NCI-H510A (cell line): Measurements from ENCODE around the gene TAX1BP1.
A peak's percentile ranks its signal among the peaks of the same experiment; 100 is the strongest.

Experiments
- DNase-seq: peaks from one replicate; lab custom pipeline; 2025; lab: John Stamatoyannopoulos, UW

TAX1BP1 gene

GRCh38 chr7:27739909-27740448 is at the start of gene TAX1BP1:
Gene TAX1BP1, plus strand, starts transcription at chr7:27740162. Its CDS starts 8,363 bp downstream, at chr7:27748525.
- DNase-seq = peak; percentile 89

DNA sequence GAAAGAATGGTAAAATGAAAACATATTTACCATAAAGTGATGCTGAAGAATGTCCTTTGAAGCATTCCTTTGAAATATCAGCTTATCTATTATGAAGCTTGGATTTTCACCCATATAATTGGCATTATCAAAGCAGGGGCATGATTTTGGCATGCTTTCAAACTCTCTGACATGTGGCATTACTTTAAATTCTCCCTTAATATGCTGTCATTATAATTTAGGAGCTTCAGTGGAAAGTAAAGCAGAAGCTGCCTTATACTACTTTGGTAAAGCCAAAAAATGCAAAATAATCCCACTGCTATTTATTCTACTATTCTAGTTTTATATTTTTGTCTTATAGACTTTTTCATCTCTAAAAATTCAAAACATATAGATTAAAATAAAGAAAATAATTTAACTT is 49.3 kb upstream of the TAX1BP1 start:
- no peak for DNase-seq

- no peak for DNase-seq
Observed at GRCh38 chr7:27693794-27694193, 46.2 kb upstream of the TAX1BP1 start.

DNA sequence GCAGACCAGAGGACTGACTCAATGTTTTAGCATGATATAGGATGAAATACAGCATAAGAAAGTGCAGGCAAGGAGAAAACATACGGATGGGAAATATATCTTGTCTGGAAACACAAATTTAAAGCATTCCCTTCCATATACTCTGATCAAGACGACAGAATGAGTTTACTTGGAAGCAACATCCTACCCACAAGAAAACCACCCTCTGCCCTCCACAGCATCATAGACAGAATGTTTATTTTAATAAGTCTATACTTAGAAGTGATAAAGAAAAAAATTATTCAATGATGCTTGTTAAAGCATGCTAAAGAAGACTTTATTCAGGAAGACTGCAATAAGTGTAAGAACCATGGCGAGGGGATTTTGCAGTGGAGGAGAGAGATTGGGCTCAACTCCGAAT is 44.9 kb upstream of the TAX1BP1 start:
- DNase-seq = no peak

DNA sequence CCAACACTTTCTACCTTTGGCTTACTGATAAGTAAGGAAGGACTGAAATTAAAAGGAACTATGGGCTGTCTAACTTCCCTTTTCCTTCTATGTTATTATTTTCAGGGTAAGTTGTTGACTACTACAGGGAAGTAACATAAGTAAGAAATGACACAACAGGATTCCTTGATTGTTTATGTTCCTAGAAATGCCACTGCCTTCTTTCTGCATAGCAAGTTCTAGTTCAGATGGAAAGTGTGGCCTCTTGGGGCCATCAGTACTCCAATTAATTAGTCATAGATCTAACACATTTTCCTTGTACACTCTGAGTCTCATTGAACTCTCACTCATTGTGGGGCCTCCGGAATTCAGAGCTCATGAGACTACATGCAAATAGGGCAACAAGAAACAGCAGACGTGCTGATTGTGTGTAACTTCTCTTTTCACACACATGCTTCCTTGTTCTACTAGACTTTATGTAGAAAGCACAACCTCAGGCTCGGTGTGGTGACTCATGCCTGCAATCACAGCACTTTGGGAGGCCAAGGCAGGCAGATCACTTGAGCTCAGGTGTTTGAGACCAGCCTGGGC is 42.0 kb upstream of the TAX1BP1 start:
- no peak for DNase-seq

DNA sequence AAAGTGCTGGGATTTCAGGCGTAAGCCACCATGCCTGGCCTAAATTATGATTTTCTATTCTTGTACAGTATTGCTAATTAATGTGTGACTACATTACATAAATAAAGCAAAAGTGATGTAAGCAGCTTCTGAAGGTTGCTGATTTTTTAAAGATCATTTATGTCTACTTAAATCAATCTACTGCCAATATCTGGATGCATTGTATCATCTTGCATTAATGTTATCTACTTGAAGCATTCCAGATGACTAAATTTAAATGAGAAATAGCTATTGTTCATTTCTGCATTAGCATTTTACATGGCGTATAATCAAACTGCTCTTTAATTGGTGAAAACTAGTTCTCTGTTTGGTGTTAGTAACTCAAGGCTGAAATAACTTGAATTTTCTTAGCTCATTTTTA is 40.2 kb upstream of the TAX1BP1 start:
- DNase-seq = no peak

DNA sequence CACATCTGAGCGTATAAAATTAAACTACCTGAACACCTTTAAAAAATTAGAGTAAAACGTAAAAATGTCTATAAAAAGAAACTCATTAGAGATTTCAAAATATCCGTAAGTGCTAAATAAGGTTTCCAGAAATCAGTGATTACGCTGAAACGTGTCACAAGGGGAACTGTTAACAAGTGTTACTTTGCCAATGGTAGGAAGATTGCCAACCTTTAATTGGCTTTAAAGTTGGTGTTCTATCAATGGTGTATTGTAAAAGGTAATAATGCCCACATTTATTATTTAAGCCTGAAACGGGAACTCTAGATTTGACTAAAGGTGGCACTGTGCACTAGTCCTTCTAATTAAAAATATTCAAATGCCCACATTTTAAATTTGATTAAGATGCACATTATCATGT is 39.5 kb upstream of the TAX1BP1 start:
- no peak for DNase-seq

- DNase-seq = no peak
Observed at GRCh38 chr7:27703181-27703580, 36.8 kb upstream of the TAX1BP1 start.

DNA sequence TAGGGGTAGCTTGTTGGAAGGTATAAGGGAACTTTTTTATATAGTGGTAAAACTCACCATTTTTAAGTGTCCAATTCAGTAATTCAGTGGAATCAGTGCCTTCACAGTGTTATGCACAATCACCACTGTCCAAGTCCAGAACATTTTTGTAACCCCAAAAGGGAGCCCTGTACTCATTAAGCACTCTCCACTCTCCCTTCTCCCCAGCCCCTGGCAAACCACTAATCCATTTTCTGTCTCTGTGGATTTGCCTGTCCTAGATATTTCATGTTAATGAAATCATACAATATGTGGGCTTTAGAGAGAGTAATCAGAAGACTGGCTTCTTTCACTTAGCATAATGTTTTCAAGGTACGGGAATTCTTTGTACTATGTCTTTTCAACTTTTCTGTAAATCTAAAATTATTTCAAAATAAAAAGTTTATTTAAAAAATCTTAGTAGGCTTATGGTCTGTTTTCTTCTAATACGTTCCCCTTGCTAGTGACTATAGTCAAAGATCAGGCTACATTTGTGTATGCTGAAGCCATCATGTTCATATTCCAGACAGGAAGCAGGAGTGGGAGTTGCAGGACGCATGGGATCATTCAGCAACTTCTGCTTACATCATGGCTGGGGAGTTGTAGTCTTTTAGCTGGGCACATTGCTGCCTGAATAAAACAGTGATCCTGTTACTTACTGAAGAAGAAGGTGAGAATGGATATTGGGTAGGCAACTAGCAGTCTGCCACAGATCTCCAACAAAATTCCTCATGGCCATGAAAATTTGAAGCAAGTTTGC is 35.4 kb upstream of the TAX1BP1 start:
- DNase-seq = no peak

GRCh38 chr7:27705200-27705594 is 34.8 kb upstream of the TAX1BP1 start:
- DNase-seq = no peak

GRCh38 chr7:27708485-27708884 is 31.5 kb upstream of the TAX1BP1 start:
- DNase-seq = no peak

GRCh38 chr7:27709137-27710075 is 30.6 kb upstream of the TAX1BP1 start:
- DNase-seq = no peak

DNA sequence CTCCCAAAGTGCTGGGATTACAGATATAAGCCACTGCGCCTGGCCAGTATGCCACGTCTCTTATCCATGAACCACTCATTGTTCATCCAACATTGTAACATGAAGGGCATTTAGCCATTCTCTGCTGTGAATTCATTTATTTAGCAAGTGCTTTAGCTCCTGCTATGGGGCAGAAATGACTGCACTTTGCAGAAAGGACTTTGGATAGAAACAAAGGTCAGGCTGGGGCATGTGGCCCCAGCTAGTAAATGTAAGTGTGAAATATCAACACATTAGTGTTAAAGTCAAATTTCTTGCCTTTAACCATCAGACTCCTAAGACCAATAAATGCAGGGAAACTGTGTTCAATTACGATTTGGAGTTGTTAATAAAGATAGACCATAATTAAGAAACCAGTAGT is 27.7 kb upstream of the TAX1BP1 start:
- no peak for DNase-seq

DNA sequence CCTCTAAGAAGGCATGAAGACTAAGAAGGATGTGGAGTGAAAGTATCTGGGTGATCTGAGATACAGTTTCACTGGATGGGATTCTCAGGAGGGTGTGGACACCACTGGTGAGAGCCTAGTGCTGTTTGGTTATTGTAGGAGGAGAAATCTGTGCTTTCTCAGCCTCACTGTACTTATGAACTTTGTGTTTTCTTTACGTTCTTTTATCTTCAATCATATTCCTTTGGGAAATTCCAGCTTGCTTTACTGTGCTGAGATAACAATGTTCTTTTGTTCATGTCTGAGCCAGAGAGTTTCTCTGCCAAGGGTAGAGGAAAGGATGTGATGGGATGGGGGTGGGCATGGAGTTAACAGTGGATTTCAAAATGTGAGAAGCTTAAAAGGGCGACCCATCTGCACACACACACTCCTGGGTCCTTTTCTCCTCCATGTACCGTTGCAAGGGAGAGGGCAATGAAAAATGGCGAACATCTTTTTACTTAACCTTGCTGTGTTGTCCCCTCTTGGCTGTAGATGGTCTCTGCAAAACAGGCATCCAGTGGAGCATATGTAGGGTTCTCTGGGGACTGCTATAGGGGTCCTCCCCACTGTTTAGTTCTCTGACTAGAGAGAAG is 25.0 kb upstream of the TAX1BP1 start:
- DNase-seq = no peak

DNA sequence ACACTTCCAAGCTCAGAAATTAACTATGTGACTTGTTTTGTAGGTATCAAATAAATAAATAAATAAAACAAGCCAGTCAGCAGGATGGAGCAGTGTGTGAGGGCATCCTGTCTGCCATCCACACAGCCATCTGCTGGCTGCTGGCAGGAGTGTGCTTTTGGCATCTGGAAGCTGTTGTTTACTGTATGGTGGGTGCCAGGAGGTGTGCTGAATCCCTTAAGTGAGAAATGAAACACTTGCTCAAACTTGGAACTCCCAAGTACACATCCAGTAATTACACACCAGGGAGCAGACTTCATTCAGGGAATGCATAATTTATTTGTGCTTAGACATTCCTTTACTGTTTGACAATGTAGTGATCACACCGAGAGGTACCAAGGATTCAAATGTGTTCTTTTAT is 16.9 kb upstream of the TAX1BP1 start:
- no peak for DNase-seq

DNA sequence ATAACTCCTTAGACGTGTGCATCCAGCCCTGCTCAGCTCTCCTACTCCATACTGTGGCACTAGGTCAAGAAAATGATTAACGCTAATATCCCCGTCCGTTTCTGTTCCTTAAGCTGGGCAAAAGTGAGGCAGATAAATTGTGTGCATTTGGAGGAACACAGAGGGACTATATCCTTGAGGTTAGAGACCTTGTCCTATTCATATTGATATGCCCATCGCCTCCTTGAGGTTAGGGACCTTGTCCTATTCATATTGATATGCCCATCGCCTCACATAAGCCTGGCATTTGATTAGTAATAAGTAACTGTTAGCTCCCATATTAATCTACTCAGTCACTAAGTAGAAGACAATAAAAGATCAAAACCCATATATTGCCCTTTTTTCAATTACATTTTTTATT is 12.9 kb upstream of the TAX1BP1 start:
- no peak for DNase-seq

DNA sequence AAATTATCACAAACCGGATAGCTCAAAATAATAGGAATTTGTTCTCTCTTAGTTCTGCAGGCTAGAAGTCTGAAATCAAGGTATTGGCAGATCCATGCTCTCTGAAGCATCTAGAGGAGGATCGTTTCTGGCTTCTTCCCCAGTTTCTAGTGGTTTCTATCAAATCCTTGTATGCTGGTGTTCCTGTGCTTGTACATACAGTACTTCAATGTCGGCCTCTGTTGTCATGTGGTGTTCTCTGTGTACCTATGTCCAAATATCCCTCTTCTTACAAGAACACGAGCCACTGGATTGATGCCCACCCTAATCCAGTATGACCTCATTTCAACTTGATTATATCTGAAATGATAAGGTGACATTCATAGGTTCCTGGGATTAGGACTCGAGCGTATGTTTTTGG is 9.8 kb upstream of the TAX1BP1 start:
- DNase-seq = no peak

DNA sequence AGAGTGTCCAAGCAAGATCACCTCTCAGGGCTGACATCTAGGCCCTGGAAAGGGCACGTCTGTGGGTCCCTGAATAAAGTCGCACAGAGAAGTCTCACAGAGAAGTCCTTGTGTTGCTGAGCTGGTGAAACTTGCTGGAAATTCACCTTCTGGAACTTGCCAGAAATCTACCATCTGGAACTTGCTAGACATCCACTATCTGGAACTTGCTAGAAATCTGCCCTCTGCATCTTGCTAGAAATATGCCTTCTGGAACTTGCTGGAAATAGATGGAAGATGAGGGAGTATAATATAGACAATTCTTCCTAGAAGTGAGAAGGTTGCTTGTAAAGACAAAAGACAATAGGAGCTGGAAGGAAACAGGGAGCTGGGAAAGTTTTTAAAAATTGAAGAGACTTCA is 5.4 kb upstream of the TAX1BP1 start:
- no peak for DNase-seq

DNA sequence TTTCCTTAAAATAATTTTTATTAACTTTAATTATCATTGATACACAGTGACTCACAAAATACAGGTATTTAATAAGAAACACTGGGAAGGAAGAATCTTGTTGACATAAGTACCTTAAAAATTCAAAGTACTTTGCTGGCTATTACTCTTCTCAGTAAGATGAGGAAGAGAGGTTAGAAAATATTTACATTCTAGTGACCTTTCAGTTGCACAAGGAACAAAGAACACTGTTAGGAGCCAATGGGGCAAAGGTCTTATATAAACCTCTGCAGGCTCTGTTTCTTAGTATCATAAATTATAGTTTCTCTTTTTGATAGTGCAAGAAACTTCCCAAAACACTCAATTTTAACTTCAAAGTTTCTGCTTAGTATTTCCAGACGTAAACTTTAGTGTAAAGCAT is 4.8 kb upstream of the TAX1BP1 start:
- no peak for DNase-seq

DNA sequence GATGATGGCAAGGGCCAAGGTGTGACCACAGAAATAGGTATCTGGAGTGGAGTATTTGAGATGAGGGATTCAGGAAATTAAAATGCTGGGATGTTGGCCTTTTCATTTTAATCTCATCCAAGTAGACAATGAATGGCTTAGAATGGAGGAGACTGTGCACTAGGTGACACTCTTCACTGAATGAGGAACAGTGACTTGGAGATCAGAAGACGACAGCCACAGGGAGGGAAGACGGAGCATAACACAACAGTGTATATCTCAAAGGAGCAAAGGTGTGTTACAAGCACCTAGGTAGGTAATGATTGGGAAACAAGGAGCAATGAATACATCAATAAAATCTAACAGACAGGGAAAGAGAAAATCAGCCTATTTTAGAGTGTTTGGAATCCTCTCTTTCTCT is 4.1 kb upstream of the TAX1BP1 start:
- no peak for DNase-seq

DNA sequence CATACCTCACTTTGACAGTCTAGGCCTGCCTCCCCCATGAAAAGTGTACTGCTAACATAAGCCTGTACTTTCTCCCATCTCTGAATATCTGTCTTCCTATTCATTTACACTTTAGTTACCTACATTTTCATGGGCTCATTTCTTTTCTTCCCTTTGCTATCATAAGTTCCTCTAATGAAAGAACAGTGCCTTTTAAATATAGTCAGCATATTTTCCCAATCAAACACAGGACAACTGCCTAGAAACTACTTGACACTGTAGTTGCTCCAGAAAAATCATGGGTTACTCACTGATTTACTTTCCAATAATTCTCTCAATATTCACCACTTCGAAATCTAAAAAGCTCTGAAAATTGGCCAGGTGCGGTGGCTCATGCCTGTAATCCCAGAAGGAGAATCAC is 2.8 kb upstream of the TAX1BP1 start:
- no peak for DNase-seq

GRCh38 chr7:27737616-27738015 is 2.3 kb upstream of the TAX1BP1 start:
- DNase-seq = no peak
